ENCODE measurements around the gene KHK. TPM values are rescaled to one million over a fixed set of nuclear protein-coding genes. Genes with fewer than 3 reads are reported as not detected.

KHK gene
- total RNA-seq (2021; fragmentation: NEBNext Ultra II Directional; extraction: Animal tissue kit (Norgen Biotek cat#: 25700)), result 17.7 and 20.5 TPM in 2 replicates
- polyA plus RNA-seq (2011; rRNA removed), result 11.0 and 14.5 TPM in 2 replicates
- 10.0 TPM for polyA plus RNA-seq (2011; cell fraction: cytosol; rRNA removed)
- 17.9 TPM for polyA plus RNA-seq (2011; cell fraction: nucleus; rRNA removed)
- polyA plus RNA-seq (2012, experiment 1 of 2), result 15.1 to 19.4 TPM (median 16.9 TPM) in 4 replicates
- 12.6 TPM for polyA plus RNA-seq (2012, experiment 2 of 2)
- 7.6 TPM for polyA plus RNA-seq (2013, experiment 1 of 2)
- polyA plus RNA-seq (2013, experiment 2 of 2), result 7.1 TPM
- polyA minus RNA-seq (2011; rRNA and poly(A)+ RNA removed), result 6.8 and 9.2 TPM in 2 replicates
- polyA minus RNA-seq (2011; cell fraction: cytosol; rRNA and poly(A)+ RNA removed), result 2.9 TPM
- polyA minus RNA-seq (2011; cell fraction: nucleus; rRNA and poly(A)+ RNA removed), result 3.9 TPM
- long read RNA-seq, experiment 1, partial matches to known transcripts, result 3 of 8 reads
- long read RNA-seq, experiment 1, other reads (novel, unspliced or antisense), result 4 of 8 reads
- long read RNA-seq, experiment 2, transcript KHK-202 (8 exons, 2,411 nt), result major isoform, 17 of 57 reads
- long read RNA-seq, experiment 2, partial matches to known transcripts, result 2 of 57 reads
- long read RNA-seq, experiment 2, other reads (novel, unspliced or antisense), result 38 of 57 reads

- peak within 1 kb of the TSS; percentile 85 for H4K8ac ChIP-seq (ENCODE audit: extremely low read depth, insufficient read depth, low read length)
- peak within 1 kb of the TSS; percentile 70 to 90 for H3K4me2 ChIP-seq (ENCODE audit: insufficient read depth in 1 of 2, low read depth in 2 of 2, low read length in 2 of 2)
- H3K79me2 ChIP-seq (ENCODE audit: control insufficient read depth in 1 of 2, insufficient read depth in 2 of 2, low read length in 2 of 2), result no peaks in the 10 kb centered on the region
- DNase-seq (ENCODE audit: low read depth in 1 of 2, low spot score in 2 of 2), result peak in 1 of 2 experiments; percentile 86
- no peak within 1 kb of the TSS for H3K4ac ChIP-seq (replicated peaks; ENCODE audit: insufficient read length, low read depth, low read length)
- WGBS, 2 experiments (ENCODE audit: extremely low coverage in 1 of 2, insufficient coverage in 1 of 2, insufficient read length in 1 of 2, insufficient replicate concordance in 2 of 2, low coverage in 1 of 2, low lambda C conversion rate in 2 of 2, missing lambda C conversion rate in 1 of 2), result 2% methylated on average over 50 of the region's 54 CpGs; no CpG with 5 or more reads in 1 of the 2 experiments
- peak within 1 kb of the TSS; percentile 32 for H3K56ac ChIP-seq (replicated peaks; ENCODE audit: insufficient read length, low read depth, low read length)
- H2BK5ac ChIP-seq (ENCODE audit: low read depth, low read length), result no peak within 1 kb of the TSS
- H4K20me1 ChIP-seq (replicated peaks in 1 of 2; ENCODE audit: control insufficient read depth in 1 of 2, insufficient read depth in 2 of 2, low read length in 2 of 2), result peaks cover 0 to 1% of the 10 kb centered on the region in 2 experiments
- H3K23me2 ChIP-seq (ENCODE audit: low read depth, low read length), result peaks cover 10% of the 10 kb centered on the region; the same call in 1 of the 2 replicates
- H2BK15ac ChIP-seq (ENCODE audit: low read length), result 0 out of 2 replicates have a peak within 1 kb of the TSS, but pooled peaks have one; percentile 61
- H3K36me3 ChIP-seq (ENCODE audit: control insufficient read depth in 2 of 4, insufficient read depth in 4 of 4, low read length in 3 of 4), result no peaks in the 10 kb centered on the region
- no peak within 1 kb of the TSS for H4K5ac ChIP-seq (ENCODE audit: insufficient read length, low read depth, low read length)
- 0 out of 2 replicates have a peak within 1 kb of the TSS, but pooled peaks have one; percentile 72 for H2BK20ac ChIP-seq (ENCODE audit: low read length)
- no peak within 1 kb of the TSS for H3K27ac ChIP-seq (ENCODE audit: low read depth, low read length)
- peak within 1 kb of the TSS; percentile 59 to 79 (median 72) for H3K4me3 ChIP-seq (ENCODE audit: extremely low read depth in 1 of 4, insufficient read depth in 2 of 4, low read depth in 3 of 4, low read length in 4 of 4)
- no peak within 1 kb of the TSS for H3K23ac ChIP-seq (ENCODE audit: insufficient read length)
- peak within 1 kb of the TSS; percentile 87 for H3K18ac ChIP-seq (ENCODE audit: extremely low read depth, low read length)
- H3K14ac ChIP-seq (ENCODE audit: insufficient read length), result no peak within 1 kb of the TSS
- peak within 1 kb of the TSS; percentile 29 for H4K91ac ChIP-seq (replicated peaks; ENCODE audit: insufficient read length, low read length)
- no peak for FAIRE-seq
- H3K9me3 ChIP-seq (ENCODE audit: insufficient read depth in 2 of 2, low read depth in 1 of 2, low read length in 1 of 2), result no peaks in the 10 kb centered on the region
- H3K9ac ChIP-seq (replicated peaks in 1 of 4; ENCODE audit: extremely low read depth in 1 of 4, low read depth in 3 of 4, low read length in 3 of 4), result peak within 1 kb of the TSS; percentile 20 to 50 (median 34); a peak in 5 of 7 replicates
- no peak within 1 kb of the TSS for H2BK120ac ChIP-seq (replicated peaks; ENCODE audit: low read depth, low read length)
- H3K27me3 ChIP-seq (replicated peaks in 1 of 4; ENCODE audit: control insufficient read depth in 3 of 4, extremely low read depth in 1 of 4, insufficient read depth in 3 of 4, low read length in 3 of 4), result peaks cover 0 to 9% (median 4%) of the 10 kb centered on the region in 4 experiments; a peak in 2 of 7 replicates
- ChIA-PET CTCF (ENCODE audit: partially characterized antibody) (interaction anchor here (0.5 to 16.5 kb wide), 21 partner anchors 10 to 206 kb away, joined by 3 to 160 read pairs (median 4); partner anchors contain the start of genes AGBL5, PREB and SLC5A6), POLR2A (ENCODE audit: partially characterized antibody) (interaction anchor here (0.7 to 5.9 kb wide), 12 partner anchors 9 to 132 kb away, joined by 3 to 29 read pairs (median 5); partner anchors contain the start of genes ATRAID, CAD, OST4 and SLC5A6)
- H3K4me1 ChIP-seq (replicated peaks in 1 of 4; ENCODE audit: control insufficient read depth in 3 of 4, insufficient read depth in 4 of 4, low read length in 3 of 4), result peaks cover 4 to 19% (median 4%) of the 10 kb centered on the region in 4 experiments; a peak in 5 of 7 replicates
- H2AFZ ChIP-seq (ENCODE audit: low read length), result peak within 1 kb of the TSS; percentile 74; the same call in 1 of the 2 replicates
- no peaks in the 10 kb centered on the region for H3K79me1 ChIP-seq (ENCODE audit: low read depth, low read length)
- no peak within 1 kb of the TSS for H2AK5ac ChIP-seq (ENCODE audit: low read depth, low read length)
- H2BK12ac ChIP-seq (ENCODE audit: low read depth, low read length), result no peak within 1 kb of the TSS
- TF ChIP-seq CEBPB (IDR thresholded peaks at IDR 0.05; ENCODE audit: low read depth, low read length) (no peak), SIRT6 (IDR thresholded peaks at IDR 0.05; ENCODE audit: low read length) (no peak), EZH2 (IDR thresholded peaks at IDR 0.05; ENCODE audit: low read depth, low read length, severe bottlenecking) (no peak), TEAD4 (IDR thresholded peaks at IDR 0.05; ENCODE audit: low read depth, low read length) (no peak), KDM5A (IDR thresholded peaks at IDR 0.05; ENCODE audit: low read length) (no peak), CHD1 (IDR thresholded peaks at IDR 0.05; ENCODE audit: low read depth, low read length) (no peak), RAD21 (IDR thresholded peaks at IDR 0.05 in 1 of 2, conservative IDR thresholded peaks at IDR 0.05 in 1 of 2; ENCODE audit: low read depth in 2 of 2, low read length in 2 of 2) (no peak), SP2 (IDR thresholded peaks at IDR 0.05; ENCODE audit: low read length) (no peak)
Observed at GRCh38 chr2:27086724-27087593, at the start of gene KHK. TSS of gene KHK (plus strand) at chr2:27086772. CDS start at chr2:27087260, 488 bp downstream.
